Measurements from ENCODE around the gene UBAC2.

Gene UBAC2, protein sequence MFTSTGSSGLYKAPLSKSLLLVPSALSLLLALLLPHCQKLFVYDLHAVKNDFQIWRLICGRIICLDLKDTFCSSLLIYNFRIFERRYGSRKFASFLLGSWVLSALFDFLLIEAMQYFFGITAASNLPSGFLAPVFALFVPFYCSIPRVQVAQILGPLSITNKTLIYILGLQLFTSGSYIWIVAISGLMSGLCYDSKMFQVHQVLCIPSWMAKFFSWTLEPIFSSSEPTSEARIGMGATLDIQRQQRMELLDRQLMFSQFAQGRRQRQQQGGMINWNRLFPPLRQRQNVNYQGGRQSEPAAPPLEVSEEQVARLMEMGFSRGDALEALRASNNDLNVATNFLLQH

DNA sequence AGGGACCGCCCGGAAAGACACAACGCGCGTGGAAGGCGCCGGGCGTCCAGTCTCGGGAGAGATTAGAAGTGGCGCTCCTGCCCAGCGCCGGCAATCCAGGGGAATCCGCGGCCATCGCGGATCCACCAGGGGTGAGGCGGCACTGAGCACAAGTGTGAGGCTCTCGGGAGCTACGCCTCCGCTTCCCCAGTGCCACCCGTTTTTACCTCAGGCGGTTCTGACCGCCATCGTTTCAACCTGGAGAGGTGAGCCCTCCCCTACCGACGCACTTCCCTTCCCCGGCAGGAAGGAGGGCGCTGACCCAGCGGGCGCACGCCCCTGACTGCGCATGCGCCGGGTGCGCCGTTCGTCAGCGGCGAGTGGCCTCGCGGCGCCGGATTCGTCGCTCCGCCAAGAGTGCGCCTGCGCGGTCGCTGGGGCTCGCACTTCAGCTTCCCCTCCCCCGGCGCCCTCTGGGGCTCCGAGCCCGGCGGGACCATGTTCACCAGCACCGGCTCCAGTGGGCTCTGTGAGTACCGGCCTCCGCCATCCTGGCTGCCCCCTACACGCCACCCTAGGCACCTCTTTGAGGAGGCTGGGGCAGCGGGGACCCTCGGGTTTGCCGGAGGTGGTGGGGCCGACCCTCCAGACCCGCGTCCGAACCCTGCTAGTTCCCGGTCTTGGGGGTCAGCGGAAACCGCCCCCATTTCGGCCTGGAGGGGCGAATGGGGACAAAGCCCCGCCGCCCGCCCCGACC lies at the start of gene UBAC2:
TSS of gene UBAC2 (plus strand) at position 423 of the 736 bp plus-strand sequence. CDS start at position 478, 55 bp downstream.
- peak; percentile 97 for DNase-seq (ENCODE audit: extremely low spot score)
- ChIA-PET CTCF (interaction anchor here (1.1 kb wide), 1 partner anchor 24 kb away, joined by 5 read pairs; no protein-coding TSS in a partner anchor), POLR2A (interaction anchor here (0.6 to 2.7 kb wide), 17 partner anchors 8 to 298 kb away, joined by 3 to 12 read pairs (median 5); partner anchors contain the start of gene GPR18)
- peak; percentile 39; the same call in 1 of the 2 replicates for TF ChIP-seq CTBP1 (IDR thresholded peaks at IDR 0.05; ENCODE audit: borderline replicate concordance)
- TF ChIP-seq ELF4 (IDR thresholded peaks at IDR 0.05) = peak; percentile 94
- no peak for TF ChIP-seq FOXK2 (IDR thresholded peaks at IDR 0.05)
- TF ChIP-seq NFRKB (IDR thresholded peaks at IDR 0.05) = peak; percentile 56; the same call in 1 of the 2 replicates
- TF ChIP-seq L3MBTL2 (conservative IDR thresholded peaks at IDR 0.05) = peak; percentile 40; the same call in 1 of the 2 replicates
- TF ChIP-seq ARNT (IDR thresholded peaks at IDR 0.05) = no peak

DNA sequence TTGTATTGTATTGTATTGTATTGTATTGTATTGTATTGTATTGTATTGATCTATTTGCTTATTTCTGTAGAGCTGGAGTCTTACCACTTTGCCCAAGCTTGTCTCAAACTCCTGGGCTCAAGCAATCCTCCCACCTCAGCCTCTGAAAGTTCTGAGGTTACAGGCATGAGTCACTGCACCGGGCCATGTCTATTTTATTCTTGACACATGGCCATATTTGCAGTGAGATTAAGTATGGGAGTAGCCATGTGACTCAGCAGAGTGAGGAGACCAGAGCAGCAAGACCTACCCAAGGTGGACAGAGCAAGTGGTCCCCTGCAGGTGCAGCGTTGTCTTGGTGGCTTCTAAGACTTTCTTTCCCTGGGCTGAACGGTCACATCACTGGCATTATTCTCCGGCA lies 49.1 kb upstream of the UBAC2 start:
- no peak for DNase-seq (ENCODE audit: extremely low spot score)
- ChIA-PET CTCF (no interaction called here), POLR2A (no interaction called here)
- TF ChIP-seq NFRKB (IDR thresholded peaks at IDR 0.05) (no peak), SUZ12 (IDR thresholded peaks at IDR 0.05) (no peak), ARNT (IDR thresholded peaks at IDR 0.05) (no peak), ZNF384 (IDR thresholded peaks at IDR 0.05) (no peak), PKNOX1 (IDR thresholded peaks at IDR 0.05) (no peak), HDGF (IDR thresholded peaks at IDR 0.05; ENCODE audit: borderline replicate concordance) (no peak), ELF4 (IDR thresholded peaks at IDR 0.05) (no peak), FOXM1 (IDR thresholded peaks at IDR 0.05; ENCODE audit: borderline replicate concordance) (no peak), TARDBP (IDR thresholded peaks at IDR 0.05) (no peak), FOXK2 (IDR thresholded peaks at IDR 0.05) (no peak), SP1 (IDR thresholded peaks at IDR 0.05) (no peak), L3MBTL2 (conservative IDR thresholded peaks at IDR 0.05) (no peak), CTBP1 (IDR thresholded peaks at IDR 0.05; ENCODE audit: borderline replicate concordance) (no peak), BHLHE40 (IDR thresholded peaks at IDR 0.05; ENCODE audit: borderline replicate concordance) (no peak), LEF1 (IDR thresholded peaks at IDR 0.05; ENCODE audit: borderline replicate concordance) (no peak), FOXA1 (IDR thresholded peaks at IDR 0.05) (no peak)

- DNase-seq (ENCODE audit: extremely low spot score) = no peak
- CTCF ChIA-PET = no interaction called here
- POLR2A ChIA-PET = no interaction called here
- TF ChIP-seq FOXA1 (IDR thresholded peaks at IDR 0.05) (no peak), SP1 (IDR thresholded peaks at IDR 0.05) (no peak), CTBP1 (IDR thresholded peaks at IDR 0.05; ENCODE audit: borderline replicate concordance) (no peak), ARNT (IDR thresholded peaks at IDR 0.05) (no peak), NFRKB (IDR thresholded peaks at IDR 0.05) (no peak), LEF1 (IDR thresholded peaks at IDR 0.05; ENCODE audit: borderline replicate concordance) (no peak), ZNF384 (IDR thresholded peaks at IDR 0.05) (no peak), ELF4 (IDR thresholded peaks at IDR 0.05) (no peak), PKNOX1 (IDR thresholded peaks at IDR 0.05) (no peak), TARDBP (IDR thresholded peaks at IDR 0.05) (no peak)
Observed at GRCh38 chr13:99153219-99153618, 47.4 kb upstream of the UBAC2 start.

DNA sequence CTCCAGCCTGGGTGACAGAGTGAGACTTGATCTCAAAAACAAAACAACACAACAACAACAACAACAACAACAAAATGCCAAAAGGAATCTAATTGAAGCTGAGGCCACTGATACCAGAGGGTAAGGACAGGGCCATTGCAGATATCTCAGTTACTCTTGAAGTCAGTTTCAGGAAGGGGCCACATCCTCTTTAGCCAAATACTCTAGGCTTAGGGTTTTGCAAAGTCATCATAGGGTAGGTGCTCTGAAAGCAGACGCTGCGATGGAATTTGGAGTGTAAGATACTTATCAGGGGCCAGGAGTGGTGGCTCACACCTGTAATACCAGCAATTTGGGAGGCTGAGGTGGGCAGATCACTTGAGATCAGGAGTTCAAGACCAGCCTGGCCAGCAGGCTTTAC lies 46.6 kb upstream of the UBAC2 start:
- no peak for DNase-seq (ENCODE audit: extremely low spot score)

GRCh38 chr13:99155821-99156220 lies 44.8 kb upstream of the UBAC2 start:
- CTCF ChIA-PET = no interaction called here
- POLR2A ChIA-PET = no interaction called here
- no peak for DNase-seq (ENCODE audit: extremely low spot score)
- TF ChIP-seq FOXA1 (IDR thresholded peaks at IDR 0.05) (no peak), NFRKB (IDR thresholded peaks at IDR 0.05) (no peak), ELF4 (IDR thresholded peaks at IDR 0.05) (no peak), ZNF384 (IDR thresholded peaks at IDR 0.05) (no peak), BHLHE40 (IDR thresholded peaks at IDR 0.05; ENCODE audit: borderline replicate concordance) (no peak), PKNOX1 (IDR thresholded peaks at IDR 0.05) (no peak), FOXM1 (IDR thresholded peaks at IDR 0.05; ENCODE audit: borderline replicate concordance) (no peak), ARNT (IDR thresholded peaks at IDR 0.05) (no peak), FOXK2 (IDR thresholded peaks at IDR 0.05) (no peak), CTBP1 (IDR thresholded peaks at IDR 0.05; ENCODE audit: borderline replicate concordance) (no peak)

More for the DNA sequence above, 46.6 kb upstream of the UBAC2 start:
- POLR2A ChIA-PET = no interaction called here
- CTCF ChIA-PET = no interaction called here
- TF ChIP-seq TARDBP (IDR thresholded peaks at IDR 0.05) (no peak), HDGF (IDR thresholded peaks at IDR 0.05; ENCODE audit: borderline replicate concordance) (no peak), ELF4 (IDR thresholded peaks at IDR 0.05) (no peak), LEF1 (IDR thresholded peaks at IDR 0.05; ENCODE audit: borderline replicate concordance) (no peak), ARNT (IDR thresholded peaks at IDR 0.05) (no peak), SP1 (IDR thresholded peaks at IDR 0.05) (no peak), FOXA1 (IDR thresholded peaks at IDR 0.05) (no peak), FOXM1 (IDR thresholded peaks at IDR 0.05; ENCODE audit: borderline replicate concordance) (no peak), L3MBTL2 (conservative IDR thresholded peaks at IDR 0.05) (no peak), CTBP1 (IDR thresholded peaks at IDR 0.05; ENCODE audit: borderline replicate concordance) (no peak), ZNF384 (IDR thresholded peaks at IDR 0.05) (no peak), SUZ12 (IDR thresholded peaks at IDR 0.05) (no peak), FOXK2 (IDR thresholded peaks at IDR 0.05) (no peak), NFRKB (IDR thresholded peaks at IDR 0.05) (no peak), BHLHE40 (IDR thresholded peaks at IDR 0.05; ENCODE audit: borderline replicate concordance) (no peak), PKNOX1 (IDR thresholded peaks at IDR 0.05) (no peak)
